NCI-H2081 treated with DMSO at 0.1 percent for 48 hours (cell line): ENCODE data around the gene MXI1.

Experiments
- DNase-seq: peaks from one replicate; lab custom pipeline; 2025; lab: John Stamatoyannopoulos, UW

MXI1 gene

DNA sequence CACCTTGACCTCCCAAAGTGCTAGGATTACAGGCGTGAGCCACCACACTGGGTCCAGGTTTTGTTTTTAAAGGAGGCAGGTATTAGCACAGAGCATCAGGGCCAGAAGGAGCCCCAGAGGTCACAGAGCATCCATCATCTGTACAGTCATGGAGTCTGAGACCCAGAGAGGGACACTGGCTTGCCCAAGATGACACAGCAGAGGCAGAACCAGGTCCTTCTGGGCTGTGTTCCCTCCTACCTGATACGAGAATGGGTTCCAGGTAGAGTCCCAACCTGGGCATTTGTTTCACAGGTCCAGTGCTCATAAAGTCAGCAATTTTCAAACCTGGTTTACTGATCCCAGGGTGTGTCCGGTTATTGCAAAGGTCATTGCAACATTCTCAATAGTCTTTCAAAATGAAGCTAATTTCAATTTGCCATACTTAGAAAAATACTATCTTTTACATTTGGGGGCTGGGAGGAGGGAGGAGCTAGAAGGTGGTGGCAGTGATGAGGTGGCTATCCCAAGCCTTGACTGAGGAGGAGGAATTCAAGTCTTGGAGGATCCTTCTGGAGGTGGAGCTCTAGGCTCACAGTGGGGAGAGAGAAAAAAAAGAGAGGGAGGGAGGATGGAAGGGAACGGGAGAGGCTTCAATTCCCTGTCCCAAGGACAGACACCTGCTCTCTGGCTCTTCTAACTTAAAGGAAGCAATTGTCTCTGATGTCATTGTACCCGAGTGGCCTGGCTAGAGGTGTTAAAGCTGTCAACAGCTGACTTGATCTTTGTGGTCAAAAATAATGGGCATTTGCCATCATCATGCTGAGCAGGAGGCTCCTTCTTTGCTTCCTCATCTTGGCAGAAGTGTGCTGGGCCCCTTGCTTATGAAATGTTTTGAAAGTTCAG lies 8.1 kb downstream of the MXI1 start:
- no peak for DNase-seq

DNA sequence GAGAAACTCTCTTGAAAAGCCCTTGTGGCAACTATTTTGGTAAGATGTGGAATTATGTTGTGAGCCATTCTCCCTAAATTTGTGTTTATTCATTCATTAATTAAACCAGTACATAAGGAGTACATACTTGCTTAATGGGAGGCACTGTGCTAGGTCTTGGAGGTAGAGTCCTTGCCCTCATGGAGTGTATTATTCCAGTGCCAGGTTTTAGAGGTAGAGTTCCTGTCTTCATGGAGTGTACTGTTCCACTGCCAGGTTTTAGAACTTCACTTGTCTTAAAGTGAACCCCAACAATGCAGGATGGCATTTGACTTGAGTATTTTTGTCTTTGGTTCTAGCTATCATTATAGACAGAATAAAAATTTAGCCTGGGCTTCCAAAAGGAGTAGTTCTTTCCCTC lies 8.8 kb downstream of the MXI1 start:
- DNase-seq: no peak

DNA sequence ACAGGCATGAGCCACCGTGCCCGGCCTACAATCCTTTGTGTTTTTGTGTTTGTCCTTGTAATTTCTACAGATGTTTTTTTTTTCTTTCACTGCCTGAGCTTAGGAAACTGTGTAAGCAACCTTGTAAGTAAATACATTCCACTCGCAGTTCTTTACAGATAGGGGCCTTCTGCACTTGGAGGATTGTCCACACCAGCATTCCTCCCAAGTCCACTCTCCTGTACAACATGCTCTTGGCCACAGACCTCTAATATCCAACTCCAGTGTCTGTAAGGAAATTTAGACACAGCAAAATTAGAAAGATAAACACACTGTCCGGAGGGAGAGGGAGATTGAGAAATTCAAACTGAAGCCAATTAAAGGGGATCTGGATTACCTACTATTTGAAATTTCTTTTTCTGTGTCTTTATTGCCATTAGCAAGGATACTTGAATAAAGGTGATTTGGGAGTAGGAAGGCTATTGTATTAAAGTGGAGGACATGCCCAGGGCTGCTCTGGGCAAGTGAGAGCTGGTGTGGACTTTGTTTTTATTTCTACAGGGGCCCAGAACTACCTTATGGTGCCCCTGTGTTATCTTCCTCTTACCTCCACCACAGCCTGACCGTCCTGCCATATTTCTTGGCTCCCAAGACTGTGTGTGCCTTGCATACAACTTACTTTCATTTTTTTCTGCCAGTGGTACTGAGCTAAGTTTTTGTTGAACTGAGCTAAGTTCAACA lies 9.7 kb downstream of the MXI1 start:
- no peak for DNase-seq

DNA sequence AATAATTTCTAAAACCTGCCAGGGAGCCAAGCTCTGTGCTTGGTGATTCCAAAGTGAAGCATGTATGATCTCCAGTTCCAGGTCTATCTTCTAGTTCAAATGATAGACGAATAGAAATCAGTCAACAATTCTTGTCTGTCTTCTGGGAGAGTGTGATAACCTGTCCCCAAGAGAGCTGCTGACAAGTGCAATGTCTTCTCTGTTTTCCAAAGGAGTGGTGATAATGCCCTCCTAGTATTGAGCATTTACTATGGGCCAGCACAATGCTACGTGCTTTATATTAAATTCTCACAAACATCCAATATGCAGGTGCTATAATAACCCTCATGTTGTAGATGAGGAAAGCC lies 10.2 kb downstream of the MXI1 start:
- no peak for DNase-seq

DNA sequence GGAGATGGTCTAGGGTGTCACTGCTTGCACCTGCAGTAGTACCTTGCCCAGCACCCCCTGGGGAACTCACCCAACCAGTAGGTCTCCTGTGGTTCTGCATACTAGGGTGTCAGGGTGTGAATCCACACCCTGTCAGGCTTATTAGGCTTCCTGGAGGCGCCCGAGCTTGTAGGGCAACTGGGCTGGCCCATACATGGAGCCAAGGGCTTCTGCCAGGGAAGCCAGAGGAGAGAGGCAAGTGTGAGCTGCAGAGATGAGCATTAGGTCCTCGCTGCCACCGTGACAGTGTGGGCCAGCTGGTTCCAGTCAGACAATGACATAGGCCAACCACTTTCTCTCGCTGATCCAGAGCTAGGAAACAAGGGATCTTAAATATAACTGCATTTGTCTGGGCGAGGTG lies 11.2 kb downstream of the MXI1 start:
- DNase-seq: no peak

DNA sequence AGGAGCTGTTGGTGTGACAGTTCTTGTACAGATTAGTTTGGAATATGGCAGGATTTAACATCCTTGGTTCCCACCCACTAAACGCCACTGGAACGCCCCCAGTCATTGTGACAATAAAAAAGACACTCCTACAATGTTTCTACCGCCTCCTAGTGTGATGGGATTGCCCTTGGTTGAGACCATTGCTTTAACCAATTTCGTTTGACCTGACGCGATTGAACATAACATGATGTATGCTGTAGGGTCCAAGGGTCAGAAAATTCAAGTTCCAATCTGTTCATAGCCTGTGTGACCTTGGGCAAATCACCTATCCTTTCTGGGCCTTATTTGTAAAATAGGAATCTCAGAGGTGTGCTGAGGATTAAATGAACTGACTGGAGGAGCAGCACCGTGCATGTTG lies 12.5 kb downstream of the MXI1 start:
- DNase-seq: no peak

DNA sequence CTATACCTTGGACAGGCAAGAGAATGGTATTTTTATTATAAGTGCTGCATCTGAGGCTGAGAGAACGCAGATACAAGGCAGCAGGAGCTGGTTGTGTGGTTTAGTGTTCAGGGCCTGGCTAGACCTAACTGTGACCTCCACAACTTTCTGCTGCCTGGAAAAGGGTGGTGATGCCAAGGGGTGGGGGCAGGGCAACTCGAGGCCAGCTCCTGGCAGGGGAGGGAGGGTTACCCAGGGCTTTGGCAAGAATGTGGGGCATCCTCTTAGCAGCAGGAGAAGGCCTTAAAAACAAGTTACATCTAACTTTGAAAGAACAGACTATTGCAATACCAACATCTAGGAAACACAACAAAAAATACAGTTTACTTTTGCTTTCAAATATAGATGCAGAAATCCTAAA lies 13.0 kb downstream of the MXI1 start:
- no peak for DNase-seq

DNA sequence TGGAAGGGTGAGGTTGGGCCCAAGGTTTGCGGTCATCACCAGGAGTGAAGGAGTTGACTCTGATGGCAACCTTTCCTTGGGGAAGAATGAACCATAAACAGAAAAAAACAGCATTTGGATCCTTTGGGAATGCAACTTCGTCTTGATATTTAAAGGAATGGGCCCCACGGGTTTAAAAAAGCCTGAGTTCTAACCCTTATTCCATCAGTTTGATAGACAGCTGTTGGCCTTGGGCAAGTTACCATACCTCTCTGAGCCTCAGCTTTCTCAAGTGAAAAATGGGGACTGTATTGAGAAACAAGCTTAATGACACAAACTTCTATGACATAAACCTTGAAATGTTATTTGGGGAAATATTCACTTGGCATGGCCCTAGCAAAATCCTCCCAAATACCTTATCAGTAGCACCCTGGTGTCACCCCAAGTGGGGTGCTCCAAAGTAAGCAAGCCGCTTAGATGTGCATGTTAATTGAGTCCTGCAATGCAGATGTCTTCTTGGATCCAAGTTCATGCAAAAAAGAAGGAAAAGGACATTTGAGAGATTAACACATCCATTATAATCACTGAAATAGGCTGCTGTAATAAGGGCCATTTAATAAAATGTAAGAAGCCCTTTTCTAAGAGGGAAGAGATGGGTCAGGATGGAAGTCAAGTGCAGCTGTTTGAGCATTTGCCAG lies 13.8 kb downstream of the MXI1 start:
- DNase-seq: no peak

DNA sequence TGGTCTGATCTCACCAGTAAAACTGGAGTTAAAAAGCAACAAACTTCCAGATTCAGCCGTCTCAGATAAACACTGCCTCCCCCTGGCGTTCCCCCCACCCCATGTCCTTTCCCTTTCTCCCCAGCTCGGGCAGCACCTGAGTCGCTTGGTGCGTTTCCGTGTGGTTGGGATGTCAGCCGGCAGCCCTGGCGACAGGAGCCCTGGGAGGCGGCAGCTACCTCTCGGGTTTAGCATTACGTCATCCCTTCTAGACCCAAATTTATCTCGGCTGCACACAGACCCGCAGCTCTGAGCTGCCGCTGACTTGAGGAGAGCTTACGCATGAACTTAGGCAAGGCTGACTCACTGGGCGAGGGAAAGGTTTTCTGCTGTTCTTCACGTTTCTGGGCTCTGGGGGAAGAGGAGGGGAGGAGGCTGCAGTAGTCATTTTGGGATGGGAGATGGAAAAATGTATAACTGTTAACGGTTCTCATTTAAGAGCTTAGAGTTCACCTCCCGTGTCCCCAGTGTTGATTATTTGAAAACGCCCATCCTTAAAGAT lies 14.4 kb downstream of the MXI1 start:
- no peak for DNase-seq

DNA sequence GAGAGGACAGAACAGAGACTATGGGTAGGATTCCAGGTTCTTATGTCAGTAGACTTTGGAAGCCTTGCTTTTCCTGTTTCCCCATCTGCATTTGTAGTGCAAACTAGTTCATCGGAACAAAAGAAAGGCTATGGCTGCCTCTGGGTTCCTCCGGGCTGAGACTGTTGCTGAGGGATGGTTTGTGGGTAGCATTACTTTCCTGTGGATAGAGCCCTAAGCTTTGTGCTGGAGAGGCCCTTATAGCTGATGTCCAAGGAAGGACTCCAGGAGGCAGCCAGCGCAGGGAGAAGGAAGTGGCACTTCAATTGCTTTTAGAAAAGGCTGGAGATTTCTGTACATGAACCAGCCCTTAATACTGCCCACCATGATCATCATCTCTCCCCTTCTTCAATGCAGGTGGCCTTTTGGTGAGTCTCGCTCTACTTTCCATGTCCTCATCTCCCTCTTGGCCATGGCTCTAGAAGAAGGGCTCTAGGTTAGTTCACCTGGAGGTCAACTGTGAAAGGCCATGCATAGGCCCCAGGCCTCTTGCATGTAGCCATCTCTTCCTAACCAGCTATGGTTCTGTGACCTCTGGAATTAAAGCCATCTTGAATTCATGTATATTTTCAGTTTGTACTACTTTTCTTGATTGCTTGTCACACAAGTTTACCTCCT lies 15.4 kb downstream of the MXI1 start:
- DNase-seq: no peak

DNA sequence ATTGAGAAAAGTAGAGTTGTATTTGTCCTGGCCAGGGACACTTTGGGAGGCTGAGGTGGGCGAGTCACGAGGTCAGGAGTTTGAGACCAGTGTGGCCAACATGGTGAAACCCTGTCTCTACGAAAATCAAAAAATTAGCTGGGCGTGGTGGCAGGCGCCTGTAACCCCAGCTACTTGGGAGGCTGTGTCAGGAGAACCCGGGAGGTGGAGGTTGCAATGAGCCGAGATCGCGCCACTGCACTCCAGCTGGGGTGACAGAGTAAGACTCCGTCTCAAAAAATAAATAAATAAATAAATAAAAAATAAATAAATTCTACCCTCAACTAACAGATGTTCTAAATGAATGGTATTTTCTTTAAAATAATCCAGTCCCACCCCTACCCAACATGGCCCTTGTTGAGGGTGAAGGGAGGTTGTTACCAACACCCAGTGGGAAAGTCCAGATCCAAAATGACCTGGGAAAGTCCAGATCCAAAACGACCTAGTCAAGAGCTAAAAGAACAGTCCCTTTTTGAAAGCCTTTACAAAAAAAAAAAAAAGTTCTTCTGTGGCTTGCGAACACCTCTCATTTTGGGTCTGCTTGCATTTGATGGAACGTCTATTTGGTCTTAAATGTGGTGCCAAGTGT lies 16.0 kb downstream of the MXI1 start:
- DNase-seq: no peak

DNA sequence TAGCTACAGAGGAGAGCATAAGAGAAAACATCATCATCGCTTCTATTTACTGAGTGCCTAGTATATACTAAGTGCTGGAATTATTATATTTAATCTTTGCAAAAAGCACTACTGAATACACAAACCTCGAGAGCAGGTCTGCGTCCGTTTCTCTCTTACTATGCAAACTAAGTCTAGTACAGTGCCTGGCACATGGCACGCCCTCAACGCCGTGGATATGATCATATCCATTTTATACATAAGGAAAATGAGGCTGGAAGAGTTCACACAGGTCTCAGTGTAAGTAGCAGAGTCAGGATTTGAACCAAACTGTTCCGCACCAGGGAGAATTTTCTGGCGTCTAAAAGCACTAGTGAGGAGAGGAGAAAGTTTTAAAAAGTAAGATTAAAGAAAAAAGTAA lies 17.6 kb downstream of the MXI1 start:
- DNase-seq: no peak

DNA sequence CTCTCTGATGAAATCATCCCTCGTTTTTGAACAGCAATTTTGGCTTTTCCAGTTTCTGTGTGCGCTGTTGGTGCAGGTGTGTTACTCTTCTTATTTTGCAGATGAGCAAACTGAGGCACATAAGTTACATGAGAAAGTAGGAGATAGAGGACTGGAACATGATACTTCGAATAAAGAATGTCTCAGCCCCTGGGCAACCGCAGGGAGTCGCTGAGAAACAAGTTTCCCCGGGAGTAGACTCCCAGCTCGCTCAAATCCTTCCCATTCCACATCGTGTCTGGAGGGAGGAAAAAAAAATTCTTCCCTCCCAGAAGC lies 18.0 kb downstream of the MXI1 start:
- DNase-seq: no peak

DNA sequence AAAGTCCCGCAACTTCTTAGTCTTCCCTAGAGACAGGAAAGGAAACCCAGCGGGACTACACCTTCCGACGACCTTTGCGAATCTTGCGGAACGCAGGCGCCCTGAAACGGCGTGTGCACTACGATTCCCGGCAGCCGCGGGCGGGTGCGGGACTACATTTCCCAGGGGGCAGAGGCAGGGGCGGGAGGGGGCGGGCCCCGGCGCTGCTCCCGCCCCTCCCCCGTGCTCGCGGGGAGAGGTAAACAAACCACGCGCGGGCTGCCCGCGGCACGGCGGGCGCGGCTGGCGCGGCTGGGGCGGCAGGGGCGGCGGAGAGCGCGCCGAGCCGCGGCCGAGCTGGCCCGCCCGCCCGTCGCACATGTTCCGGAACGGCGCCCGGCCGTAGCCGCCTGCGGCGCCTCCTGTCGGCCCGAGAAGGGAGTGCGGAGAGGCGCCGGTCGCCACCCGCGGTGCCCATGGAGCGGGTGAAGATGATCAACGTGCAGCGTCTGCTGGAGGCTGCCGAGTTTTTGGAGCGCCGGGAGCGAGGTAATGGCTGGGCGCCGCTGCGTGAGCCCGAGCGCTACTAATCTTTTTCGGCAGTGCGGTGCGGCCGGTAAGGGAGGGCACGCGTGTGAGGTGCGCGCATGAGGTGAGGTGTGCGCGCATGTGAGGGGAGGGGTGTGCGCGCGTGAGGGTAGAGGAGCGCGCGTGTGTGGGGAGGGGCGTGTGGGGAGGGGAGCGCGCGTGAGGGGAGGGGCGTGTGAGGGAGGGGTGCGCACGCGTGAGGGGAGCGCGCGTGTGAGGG lies 18.5 kb downstream of the MXI1 start:
- DNase-seq: peak; percentile 20

DNA sequence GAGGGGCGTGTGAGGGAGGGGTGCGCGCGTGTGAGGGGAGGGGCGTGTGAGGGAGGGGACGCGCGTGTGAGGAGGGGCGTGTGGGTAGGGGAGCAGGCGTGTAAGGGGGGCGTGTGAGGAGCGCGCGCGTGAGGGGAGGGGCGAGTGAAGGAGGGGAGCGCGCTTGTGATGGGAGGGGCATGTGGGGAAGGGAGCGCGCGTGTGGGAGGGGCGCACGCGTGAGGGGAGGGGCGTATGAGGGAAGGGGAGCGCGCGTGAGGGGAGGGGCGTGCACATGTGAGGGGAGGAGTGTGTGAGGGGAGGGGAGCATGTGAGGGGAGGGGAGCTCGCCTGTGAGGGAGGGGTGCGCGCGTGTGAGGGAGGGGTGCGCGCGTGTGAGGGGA lies 19.1 kb downstream of the MXI1 start:
- no peak for DNase-seq

DNA sequence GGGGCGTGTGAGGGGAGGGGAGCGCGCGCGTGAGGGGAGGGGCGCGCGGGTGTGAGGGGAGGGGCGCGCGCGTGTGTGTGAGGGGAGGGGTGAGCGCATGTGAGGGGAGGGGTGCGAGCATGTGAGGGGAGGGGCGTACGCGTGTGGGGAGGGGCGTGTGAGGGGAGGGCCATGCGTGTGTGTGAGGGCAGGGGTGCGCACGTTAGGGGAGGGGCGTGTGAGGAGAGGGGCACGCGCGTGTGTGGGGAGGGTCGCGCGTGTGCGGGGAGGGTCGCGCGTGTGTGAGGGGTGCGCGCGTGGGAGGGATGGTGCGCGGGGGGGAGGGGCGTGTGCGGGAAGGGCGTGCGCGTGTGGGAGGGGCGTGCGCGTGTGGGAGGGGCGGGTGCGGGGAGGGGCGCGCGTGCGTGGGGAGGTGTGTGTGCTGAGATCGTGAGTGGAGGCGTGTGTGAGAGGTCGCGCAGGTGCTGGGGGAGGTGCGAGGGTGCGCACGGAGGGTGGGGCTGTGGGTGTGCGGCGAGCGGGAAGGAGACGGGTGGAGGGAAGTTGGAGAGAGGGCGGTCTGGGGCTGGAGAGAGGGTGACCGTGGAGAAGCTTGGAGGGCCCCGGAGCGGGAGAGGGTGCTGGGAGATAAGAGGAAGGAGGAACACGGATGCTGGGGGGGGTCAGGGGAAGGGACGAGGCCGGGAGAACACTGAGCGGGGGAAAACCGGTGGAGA lies 19.7 kb downstream of the MXI1 start:
- DNase-seq: no peak

DNA sequence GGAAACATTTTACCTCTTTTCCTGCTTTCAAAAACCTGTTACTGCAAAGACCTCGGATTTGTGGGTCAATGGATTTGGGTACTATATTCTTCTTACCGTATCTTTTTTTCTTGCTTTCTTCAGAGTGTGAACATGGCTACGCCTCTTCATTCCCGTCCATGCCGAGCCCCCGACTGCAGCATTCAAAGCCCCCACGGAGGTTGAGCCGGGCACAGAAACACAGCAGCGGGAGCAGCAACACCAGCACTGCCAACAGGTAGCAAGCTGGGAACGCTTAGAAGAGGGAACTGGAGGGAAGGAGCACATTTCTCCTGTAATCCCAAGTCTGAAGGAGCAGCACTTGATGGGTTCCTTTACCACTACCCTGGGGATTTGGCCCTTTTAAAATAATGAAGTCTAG lies 20.7 kb downstream of the MXI1 start:
- DNase-seq: no peak

DNA sequence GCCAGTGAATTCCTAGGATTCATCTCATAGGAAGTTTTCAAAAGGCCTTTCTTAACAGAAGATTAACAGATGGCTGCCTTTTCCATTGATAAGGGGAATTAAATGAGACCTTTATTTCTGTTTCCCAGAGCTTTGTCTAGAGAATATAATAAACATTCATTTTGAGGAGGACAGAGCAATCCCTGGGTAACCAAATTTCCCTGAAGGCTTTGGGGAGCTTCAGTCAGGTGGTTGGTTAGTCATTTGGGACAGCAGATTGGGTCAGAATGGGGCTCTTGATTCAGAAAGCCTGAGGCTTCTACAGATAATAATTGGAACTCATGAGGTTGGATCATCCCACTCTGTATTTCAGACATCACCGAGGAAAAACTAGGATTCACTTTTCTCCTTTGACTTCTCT lies 21.8 kb downstream of the MXI1 start:
- DNase-seq: no peak

DNA sequence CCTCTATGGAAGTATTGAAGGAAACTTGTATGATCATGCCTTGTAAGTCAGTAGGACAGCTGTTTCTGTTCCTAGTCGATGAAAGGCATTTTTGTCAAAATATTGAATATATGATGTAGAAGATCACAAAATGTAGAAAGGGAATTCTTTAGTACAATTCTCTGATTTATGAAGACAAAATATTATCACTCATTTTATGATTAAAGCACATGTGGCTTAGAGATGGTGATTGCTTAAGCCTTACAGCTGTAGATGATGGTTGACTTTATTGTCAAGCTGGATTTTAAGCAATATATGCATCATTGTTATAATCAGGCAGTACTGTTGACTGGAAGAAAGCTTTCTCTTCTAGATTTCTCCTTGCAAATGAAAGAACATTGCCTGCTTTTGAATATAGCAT lies 26.4 kb downstream of the MXI1 start:
- no peak for DNase-seq

DNA sequence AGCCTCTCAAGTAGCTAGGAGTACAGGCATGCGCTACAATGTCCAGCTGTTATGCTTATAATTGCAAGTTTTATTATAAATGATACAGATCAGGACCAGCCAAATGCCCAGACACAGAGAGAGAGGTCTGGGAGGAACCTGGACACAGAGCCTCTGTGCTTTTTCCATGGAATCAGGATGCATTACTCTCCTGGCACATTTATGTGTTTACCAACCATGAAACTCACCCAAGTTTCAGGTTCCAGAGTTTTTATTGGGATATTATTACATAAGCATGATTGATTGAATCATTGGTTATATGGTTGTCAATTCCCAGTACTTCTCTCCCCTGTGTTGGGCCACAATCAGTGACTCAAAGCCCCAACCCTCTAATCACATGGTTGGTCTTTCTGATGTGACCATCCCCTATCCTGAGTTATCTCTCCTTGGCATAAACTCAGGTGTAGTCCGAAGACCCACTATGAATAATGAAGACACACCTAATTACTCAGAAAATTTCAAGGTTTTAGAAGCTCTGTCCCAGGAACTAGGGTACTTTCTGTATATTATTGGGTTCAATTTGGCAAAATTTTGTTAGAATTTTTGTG lies 30.6 kb downstream of the MXI1 start:
- no peak for DNase-seq
